Fibroblast of peridontal ligament (primary cell): ENCODE measurements around the gene RNASET2.

Experiments
- DNase-seq: peaks from one replicate; pipeline ENCODE4 v3.0.0-alpha.2; 2010; ENCODE audit errors: extremely low read depth

Gene RNASET2

DNA sequence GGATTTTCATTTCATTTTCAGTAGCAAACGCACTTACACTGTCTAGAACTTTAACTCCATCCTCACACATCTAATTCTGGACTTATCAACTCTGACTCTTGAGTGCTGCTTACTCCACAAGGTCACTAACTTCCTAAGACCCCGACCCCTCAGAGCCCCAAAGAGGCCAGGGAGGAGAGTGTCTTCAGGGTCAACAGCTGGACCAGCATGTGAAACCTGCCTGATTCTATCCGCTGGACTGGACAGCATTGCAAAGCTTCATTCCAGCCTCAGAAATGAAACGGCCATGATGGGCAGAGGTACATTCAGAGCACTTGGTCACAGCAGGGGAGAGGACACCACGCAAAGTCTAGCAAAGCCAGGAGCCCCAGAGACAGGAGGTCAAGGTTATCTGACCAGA is 9.1 kb downstream of the RNASET2 start:
- no peak for DNase-seq

DNA sequence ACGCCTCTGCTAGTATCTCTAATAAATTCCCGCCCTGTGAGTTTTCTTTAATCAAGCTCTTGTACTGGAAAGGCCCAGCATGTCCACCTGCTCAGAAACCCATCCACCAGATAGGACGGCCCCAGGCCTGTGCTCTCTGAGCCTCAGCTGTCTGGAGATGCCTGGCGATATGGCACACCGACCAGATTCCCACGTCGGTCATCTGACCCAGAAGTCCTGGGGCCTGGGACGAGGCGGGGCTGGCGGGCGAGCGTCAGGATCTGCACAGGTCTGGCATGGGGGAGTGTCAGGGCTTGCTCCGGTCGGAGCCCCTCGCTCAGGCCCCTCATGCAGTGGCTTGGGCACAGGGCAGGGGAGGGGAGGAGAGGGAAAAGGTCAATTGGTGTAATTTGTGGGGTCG is 10.2 kb downstream of the RNASET2 start:
- DNase-seq: no peak

DNA sequence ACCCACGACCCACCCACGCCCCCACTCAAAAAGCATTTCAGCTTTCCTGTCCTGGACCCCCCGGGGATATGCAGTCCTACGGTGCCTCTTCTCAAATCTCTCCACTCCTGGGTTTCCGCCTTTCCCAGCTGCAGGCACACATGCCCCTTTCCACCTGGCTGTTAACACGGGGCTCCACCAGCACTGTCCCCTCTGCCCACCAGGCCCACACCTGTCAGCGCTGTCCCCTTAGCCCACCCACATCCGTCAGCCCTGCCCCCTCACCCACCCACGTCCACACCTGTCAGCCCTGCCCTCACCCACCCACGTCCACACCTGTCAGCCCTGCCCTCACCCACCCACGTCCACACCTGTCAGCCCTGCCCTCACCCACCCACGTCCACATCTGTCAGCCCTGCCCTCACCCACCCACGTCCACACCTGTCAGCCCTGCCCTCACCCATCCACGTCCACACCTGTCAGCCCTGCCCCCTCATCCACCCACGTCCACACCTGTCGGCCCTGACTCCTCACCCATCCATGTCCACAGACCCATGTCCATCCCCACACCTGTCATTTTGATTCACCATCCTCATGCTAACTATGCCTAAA is 11.6 kb downstream of the RNASET2 start:
- no peak for DNase-seq

DNA sequence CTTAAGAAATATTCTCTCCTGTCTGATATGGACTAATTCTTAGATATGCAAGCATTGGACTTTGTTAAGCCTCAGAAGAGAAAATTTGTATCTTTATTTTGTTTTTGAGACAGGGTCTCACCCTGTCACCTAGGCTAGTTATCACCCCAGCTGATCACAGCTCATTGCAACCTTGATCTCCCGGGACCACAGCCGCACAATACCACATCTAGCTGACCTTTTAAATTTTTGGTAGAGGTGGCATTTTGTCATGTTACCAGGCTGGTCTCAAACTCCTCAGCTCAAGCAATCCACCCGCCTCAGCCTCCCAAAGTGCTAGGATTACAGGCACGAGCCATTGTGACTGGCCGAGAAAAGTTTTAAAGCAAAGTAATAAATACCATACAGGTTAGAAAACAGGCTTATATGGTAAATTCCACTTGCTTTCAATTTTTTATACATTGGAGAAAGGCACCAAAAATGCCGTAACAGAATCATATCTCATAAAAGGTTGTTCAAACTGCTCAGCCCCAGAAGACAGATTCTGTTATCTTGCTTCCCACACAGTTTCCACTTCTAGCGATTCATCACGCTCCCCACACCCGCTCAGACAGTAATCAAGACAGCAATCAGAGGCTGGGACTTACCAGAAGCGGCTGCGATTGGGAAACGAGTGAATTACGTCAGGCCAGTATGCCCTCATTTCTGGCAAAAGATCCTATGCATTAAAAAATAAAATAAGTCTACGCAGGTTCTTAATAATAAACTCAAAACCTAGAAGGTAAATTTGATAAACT is 13.8 kb downstream of the RNASET2 start:
- DNase-seq: no peak

DNA sequence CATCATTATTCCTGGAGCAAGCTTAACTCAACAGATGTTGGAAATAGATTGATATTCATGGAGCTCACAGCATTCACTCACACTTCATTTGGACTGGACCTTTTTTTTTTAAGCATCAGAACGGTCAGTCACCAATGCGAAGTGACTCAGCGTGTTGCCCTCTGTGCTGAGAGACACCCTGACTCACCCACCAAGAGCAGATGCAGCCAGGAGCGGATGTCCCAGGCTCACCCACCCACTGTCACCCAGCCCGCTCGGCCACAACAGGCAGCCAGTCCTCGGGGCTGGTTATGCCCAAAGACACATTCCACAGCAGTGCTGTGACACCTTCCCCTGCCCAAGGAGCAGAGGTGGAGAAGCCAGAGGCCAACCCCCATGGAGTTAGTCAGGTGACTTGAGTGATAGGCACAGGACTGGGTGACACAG is 15.7 kb downstream of the RNASET2 start:
- DNase-seq: no peak

DNA sequence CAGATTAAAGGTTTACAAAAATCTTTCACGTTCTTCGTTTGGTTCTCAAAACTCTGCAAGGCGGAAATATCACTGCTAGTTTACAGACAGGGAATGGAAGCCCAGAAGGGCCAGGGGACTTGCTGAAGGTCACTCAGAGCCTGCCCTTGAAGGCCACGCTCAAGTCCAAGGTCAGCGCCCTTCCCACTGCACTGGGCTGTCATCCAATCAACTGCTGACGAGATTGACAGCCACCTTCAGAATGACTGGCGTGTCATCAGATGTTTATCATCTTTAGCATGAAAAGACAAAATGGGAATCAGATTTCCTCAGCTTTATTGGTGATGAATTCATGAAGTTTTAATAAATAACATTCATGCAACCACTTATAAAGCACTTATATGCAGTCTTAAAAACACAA is 16.5 kb downstream of the RNASET2 start:
- DNase-seq: no peak

DNA sequence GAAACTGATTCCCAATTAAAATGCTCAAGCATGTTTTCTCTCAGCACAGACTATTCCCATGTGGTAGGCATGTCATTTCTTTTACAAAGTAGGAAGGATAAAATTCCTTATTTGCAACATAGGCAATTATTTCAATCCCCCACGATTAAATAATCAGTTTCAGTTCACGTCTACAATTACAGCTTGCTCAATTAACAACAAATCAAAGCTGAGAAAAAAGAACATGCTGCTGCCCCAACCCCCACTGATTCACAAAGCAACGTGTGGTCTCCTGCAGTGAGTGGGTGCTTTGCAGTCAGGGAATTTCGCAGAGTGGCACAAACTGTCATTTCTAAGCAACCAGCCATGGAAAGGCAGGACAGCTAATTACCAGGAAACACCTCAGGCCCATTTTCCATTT is 17.0 kb downstream of the RNASET2 start:
- no peak for DNase-seq

DNA sequence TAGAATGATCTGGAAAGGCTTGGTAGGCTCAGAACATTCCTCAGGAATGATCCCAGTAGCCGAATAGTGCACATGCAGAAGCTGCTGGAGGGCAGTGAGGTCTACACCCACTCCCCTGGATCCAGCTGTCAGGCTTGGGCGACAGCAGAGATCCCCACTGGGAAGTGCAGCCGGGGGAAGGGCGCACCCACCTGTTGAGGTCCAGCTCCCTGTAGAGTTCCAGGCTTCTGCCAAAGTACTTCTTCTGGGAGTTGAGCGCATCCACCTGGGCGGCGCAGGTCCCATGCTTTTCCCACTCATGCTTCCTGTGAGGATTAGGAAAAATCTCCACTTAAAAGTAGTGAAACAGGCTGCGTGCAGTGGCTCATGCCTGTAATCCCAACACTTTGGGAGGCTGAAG is 17.6 kb downstream of the RNASET2 start:
- no peak for DNase-seq

DNA sequence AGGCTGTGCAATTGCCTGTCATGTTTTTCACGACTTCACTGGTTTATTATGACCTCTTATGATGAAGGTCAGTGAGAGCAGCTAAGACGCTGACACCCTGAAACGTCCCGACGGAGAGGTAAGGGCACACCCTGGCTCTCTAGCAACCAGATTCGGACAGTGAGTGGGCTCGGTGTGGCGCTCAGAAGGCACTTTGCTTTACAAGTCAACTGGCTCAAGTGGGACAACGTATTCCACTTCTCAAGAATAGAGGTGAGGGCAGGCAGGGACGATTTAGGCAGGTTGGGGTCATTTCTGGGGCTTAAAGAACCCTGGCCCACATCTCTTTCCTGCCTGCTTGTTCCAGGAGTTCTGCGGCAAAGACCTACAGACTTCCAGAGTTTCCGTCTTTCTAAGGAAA is 18.2 kb downstream of the RNASET2 start:
- DNase-seq: no peak

DNA sequence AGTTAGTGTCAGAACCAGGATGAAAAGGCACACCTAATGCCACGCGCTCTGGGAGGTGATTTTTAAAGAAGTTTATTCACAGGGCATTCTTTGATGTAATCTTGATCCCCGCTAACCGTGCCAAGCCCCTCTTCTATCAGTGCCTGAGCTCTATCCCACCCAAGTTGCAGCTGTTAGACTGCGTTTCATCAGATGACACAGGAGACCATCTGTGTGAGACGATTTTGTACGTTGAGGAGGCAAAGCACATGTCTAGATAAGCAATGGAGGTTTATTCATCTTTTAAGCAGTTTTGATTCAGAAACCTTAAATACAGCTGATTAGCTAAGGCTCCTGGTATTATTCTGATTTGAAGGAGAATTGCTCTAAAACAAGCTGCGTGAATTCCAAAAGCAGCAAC is 18.6 kb downstream of the RNASET2 start:
- DNase-seq: no peak

DNA sequence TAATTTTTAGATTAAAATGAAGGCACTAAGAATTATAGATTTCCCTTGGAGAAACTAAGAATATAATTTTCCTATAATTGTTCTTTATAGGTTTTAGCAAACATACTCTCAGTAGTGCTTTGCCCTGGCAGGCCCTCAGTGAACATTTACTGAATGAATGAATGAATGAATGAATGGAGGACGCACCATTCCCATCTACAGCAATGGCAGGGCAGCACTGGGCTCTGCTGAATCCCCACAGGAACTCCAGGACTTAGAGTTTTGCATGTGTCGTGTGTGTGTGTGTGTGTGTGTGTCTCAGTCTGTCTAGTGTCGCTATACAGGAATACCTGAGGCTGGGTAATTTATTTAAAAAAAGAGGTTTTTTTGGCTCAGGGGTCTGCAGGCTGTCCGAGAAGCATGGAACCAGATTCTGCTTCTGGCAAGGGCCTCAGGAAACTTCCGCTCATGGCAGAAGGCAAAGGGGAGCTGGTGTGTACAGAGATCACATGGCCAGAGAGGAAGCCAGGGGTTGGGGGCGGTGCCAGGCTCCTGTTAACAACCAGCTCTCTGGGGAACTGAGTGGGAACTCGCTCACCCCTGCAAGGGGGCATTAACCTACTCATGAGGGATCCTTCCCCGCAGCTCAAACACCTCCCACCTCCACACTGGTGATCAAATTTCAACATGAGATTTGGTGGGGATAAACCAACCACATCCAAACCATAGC is 20.1 kb downstream of the RNASET2 start:
- no peak for DNase-seq

DNA sequence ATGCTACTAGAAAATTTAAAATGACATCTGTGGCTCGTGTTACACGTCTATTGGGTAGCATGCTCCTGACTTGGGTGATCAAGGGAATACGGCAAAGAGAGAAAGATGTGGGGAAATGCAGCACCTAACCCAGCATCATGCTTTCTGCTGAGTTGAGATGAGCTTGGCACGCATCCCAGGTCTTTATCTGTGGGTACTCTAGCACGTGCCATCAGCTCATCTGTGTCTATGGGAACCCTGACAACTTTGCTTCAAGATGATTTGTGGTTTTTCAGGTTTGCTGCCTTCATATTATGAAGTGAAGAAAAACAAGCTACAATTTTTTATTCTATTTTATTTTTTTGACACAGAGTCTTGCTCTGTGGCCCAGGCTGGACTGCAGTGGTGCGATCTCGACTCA is 21.0 kb downstream of the RNASET2 start:
- DNase-seq: no peak

DNA sequence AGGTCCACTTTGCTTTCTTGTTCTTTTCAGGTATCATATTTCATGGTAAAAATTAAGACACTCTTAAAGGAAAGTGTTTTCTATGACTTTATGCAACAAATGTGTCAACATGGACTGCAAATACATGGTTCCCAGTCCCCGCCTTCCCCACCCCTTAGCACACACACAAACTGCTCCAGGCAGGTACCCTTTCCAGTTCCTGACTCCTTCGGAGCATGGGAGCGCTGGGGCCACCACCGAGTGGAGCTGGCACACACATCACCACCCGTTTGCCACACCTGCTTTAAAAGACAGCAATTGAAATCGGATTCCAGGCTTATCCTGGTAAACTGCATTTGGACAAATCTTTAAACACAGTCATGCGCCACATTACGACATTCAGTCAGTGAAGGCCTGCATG is 22.2 kb downstream of the RNASET2 start:
- DNase-seq: no peak

DNA sequence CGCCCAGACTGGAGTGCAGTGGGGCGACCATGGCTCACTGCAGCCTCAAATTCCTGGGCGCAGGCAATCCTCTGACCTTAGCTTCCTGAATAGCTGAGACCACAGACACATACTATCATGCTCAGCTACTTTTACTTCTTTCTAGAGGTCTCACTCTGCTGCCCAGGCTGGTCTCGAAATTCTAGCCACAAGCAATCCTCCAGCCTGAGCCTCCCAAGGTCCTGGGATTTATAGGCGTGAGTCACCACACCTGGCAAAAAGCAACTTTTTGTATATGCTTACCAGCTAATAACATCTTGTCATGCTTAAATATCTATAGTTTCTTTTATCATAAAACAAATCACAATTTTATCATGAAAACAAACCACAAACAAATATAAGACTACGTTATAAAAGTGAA is 23.0 kb downstream of the RNASET2 start:
- DNase-seq: no peak

DNA sequence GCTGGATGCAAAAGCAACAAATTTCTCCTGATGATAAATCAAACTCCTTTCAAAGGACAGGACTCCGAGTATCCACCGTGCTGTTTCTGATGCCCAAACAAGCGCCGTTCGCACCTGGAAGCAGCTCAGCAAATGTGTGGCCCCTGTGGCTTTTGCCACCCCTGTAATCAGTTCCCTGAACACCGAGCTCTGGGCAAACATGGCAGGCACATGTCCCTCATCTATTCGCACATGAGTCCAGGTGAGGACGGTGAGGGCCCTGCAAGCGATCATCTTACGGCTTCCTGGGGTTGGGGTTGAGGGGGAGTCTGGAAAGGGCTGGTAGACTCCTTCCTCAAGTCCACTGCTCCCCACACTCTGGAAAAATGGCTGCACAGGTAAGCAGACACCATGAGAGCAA is 23.7 kb downstream of the RNASET2 start:
- DNase-seq: no peak

DNA sequence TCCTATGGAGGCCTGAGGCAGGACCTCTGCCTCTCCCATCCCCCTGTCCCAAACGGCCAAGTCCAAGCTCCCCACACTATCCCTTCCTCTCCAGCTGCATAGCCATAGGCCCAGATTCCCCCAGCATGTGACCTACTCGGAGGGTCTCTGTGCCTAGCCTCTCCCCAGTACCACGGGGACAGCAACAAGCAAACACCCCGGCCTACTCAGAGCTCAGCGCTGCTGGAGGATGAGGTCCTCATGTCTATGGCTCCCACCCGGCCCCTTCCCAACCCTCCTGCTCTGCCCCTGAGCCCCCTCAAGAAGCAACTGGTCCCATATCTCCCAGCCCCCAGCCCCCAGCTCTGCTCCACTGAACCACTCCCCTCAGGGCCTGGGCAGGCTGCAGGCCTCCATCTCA is 24.2 kb downstream of the RNASET2 start:
- no peak for DNase-seq

DNA sequence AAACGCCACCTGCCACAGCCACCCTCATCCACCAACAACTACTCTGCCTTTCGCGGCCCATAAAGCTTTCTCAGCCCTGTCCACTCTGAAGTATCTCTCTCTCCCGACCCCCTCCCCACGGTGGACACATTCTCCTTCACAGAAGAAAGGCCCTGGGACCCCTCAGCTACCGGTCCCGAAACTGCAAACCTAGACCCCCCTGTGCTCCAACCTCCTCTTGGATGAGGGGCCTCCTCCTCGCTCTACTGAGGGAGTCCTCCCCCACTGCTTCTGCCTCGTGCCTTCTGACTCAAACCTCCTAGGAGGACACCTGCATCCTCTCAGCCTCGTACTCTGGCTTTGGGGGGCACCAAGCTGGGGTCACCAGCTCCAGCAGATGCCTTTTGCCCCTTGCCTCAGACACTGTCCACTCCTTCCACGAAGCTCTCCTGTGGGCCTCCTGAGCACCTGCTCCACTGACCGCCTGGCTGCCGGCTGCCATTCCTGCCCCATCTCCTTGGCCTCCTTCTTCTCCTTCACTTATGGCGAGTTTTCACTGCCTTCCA is 24.9 kb downstream of the RNASET2 start:
- no peak for DNase-seq

DNA sequence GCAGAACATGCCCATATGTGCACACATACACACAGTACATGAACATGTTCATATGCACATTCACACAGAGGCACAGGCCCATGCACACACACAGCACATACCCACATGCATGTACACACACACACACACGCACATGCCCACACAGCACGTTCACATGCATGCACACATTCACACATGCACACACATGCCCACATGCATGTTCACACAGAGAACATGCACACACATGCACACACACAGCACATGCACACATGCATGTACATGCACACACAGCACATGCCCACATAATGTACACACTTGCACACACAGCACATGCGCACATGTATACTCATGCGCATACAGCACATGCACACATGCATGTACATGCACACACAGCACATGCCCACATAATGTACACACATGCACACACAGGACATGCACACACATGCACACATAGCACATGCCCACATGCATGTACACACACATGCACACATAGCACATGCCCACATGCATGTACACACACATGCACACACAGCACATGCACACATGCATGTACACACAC is 25.9 kb downstream of the RNASET2 start:
- no peak for DNase-seq

DNA sequence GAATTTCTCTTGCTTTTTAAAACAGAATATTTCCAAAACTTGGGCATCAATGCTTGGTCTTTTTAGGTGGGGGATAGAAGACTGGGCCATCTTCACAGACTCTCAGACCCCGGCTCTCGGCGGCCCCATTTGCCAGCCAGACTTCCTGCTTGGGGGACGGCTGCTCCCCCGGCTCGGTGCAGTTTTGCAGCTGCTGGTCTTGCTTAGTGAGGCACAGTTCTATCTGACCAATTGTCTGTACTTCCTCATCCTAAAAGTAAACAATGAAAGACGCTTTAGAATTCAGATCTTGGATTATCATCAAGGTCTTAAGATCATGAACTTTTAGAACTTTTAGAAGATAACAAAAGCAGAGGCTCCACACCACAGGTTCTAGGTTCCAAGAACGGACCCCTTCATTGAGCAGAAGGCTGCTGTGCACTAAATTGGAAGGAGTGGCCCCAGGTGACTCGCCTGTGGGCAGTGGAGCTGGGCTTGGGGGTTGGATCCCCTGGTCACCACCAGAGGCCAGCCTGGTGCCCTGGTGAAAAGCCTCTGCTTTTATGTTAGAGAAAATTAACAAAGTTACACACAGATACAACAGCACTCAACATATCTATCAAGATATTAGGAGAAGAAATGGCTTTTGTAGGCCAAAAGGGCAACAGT is 26.7 kb downstream of the RNASET2 start:
- no peak for DNase-seq

DNA sequence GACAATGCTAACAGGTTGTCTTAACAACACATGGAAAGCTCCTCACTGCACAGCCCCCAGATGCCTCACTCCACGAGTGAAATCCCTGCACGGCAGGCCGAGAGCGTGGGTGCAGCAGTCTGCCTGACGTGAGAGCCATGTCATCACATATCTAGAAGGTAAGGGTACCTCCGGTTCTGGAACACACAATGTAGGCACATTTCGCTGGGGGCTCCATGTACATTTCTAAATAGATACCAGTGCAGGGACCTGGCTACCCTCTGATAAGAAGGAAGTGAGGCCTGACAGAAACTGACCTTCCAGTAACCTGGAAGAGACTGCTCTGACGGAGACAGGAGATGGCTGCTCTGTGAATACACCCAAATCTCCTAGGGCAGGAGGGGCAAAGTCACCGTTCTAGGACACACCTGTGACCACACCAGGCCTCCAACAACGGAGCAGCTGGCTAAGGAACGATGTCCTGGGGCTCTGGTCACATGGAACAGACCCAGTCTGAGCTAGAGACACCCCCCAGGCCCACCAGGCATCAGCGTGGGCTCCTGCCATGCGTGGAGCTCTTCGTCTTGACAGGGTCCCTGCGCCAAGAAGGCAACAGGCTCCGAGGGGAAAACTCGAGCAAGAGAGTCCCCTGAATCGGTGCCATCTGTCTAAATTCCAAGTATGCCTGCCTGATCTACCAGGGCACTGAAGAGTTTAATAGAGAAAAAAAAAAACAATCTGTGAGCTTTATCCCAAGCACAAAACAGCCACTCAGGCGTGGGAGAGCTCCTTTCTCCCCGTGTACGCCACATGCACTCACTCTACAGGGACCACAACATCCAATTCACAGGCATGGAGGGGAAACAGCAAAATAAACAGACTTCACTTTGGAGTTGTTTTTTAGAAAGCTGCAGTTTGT is 27.5 kb downstream of the RNASET2 start:
- DNase-seq: no peak
